GM23338 (cell line): ENCODE measurements around the gene NPC1. TPM values are rescaled to one million over a fixed set of nuclear protein-coding genes. Genes with fewer than 3 reads are reported as not detected.

Experiments used
- ATAC-seq: fragments of 200-7000 bp; cut with Tn5 transposase; 3 replicates; pipeline ENCODE4 v1.9.1; 2020
- DNase-seq: peaks from one replicate; pipeline ENCODE4 v3.0.0-alpha.2; 2015; ENCODE audit warnings: low spot score
- H2AFZ ChIP-seq: fragments of 200-600 bp; sonication (generic); 2 replicates; pipeline ENCODE4 v1.8.0; 2016; ENCODE audit warnings: antibody characterized with exemption, mild to moderate bottlenecking, moderate library complexity
- H3F3A ChIP-seq: fragments of 200-600 bp; sonication (generic); replicated peaks from 2 replicates; pipeline ENCODE4 v1.8.0; 2017; ENCODE audit warnings: antibody characterized with exemption, mixed run types, low read depth
- H3K27ac ChIP-seq: fragments of 200-600 bp; sonication (generic); 2 replicates; pipeline ENCODE4 v1.6.1; 2016; ENCODE audit warnings: low read depth
- H3K27me3 ChIP-seq: fragments of 200-600 bp; sonication (generic); 2 replicates; pipeline ENCODE4 v1.8.0; 2016; ENCODE audit warnings: mild to moderate bottlenecking, mixed run types, moderate library complexity; ENCODE audit not compliant: insufficient read depth
- H3K36me3 ChIP-seq: fragments of 200-600 bp; sonication (generic); 2 replicates; pipeline ENCODE4 v1.8.0; 2016; ENCODE audit warnings: mild to moderate bottlenecking; ENCODE audit not compliant: insufficient read depth
- H3K4me1 ChIP-seq: fragments of 200-600 bp; sonication (generic); 2 replicates; pipeline ENCODE4 v1.8.0; 2016; ENCODE audit warnings: mild to moderate bottlenecking, moderate library complexity; ENCODE audit not compliant: insufficient read depth
- H3K4me2 ChIP-seq: fragments of 200-600 bp; sonication (generic); 2 replicates; pipeline ENCODE4 v1.7.1; 2017; ENCODE audit warnings: mixed run types
- H3K4me3 ChIP-seq: fragments of 200-600 bp; sonication (generic); 2 replicates; pipeline ENCODE4 v1.6.1; 2016; ENCODE audit warnings: mixed run types
- H3K79me2 ChIP-seq: fragments of 200-600 bp; sonication (generic); replicated peaks from 2 replicates; pipeline ENCODE4 v1.8.0; 2017; ENCODE audit warnings: mild to moderate bottlenecking; ENCODE audit not compliant: insufficient read depth
- H3K9me2 ChIP-seq: fragments of 200-600 bp; sonication (generic); 2 replicates; pipeline ENCODE4 v1.8.0; 2017; ENCODE audit not compliant: insufficient read depth
- H4K20me1 ChIP-seq: fragments of 200-600 bp; sonication (generic); replicated peaks from 2 replicates; pipeline ENCODE4 v1.8.0; 2017; ENCODE audit warnings: mild to moderate bottlenecking; ENCODE audit not compliant: insufficient read depth
- H3K27ac Mint-ChIP-seq: 2 replicates; pipeline ENCODE4 v1.8.0; 2020; ENCODE audit warnings: inconsistent platforms, mild to moderate bottlenecking, moderate library complexity, mixed read lengths
- H3K27me3 Mint-ChIP-seq: 3 replicates; pipeline ENCODE4 v1.8.0; 2022; ENCODE audit warnings: low read depth, mild to moderate bottlenecking, moderate library complexity, mixed read lengths, inconsistent platforms; ENCODE audit not compliant: insufficient read depth, poor library complexity
- H3K36me3 Mint-ChIP-seq: 3 replicates; pipeline ENCODE4 v1.8.0; 2021; ENCODE audit warnings: low read depth, mild to moderate bottlenecking, inconsistent platforms, moderate library complexity, mixed read lengths
- H3K4me1 Mint-ChIP-seq: 3 replicates; pipeline ENCODE4 v1.8.0; 2020; ENCODE audit warnings: mild to moderate bottlenecking, inconsistent platforms, mixed read lengths
- H3K4me3 Mint-ChIP-seq: 3 replicates; pipeline ENCODE4 v1.8.0; 2021; ENCODE audit warnings: moderate library complexity, mild to moderate bottlenecking, inconsistent platforms, mixed read lengths
- H3K9me3 Mint-ChIP-seq: 3 replicates; pipeline ENCODE4 v1.8.0; 2020; ENCODE audit warnings: moderate library complexity, mild to moderate bottlenecking, inconsistent platforms, mixed read lengths
- CREB1 ChIP-seq: fragments of 250-450 bp; sonication (Bioruptor Pico); IDR thresholded peaks from 2 replicates; pipeline ENCODE4 v1.5.0; 2020; ENCODE audit warnings: low read depth, mild to moderate bottlenecking, moderate library complexity
- EZH2phosphoT487 ChIP-seq: fragments of 200-600 bp; sonication (generic); IDR thresholded peaks from one replicate; pipeline ENCODE4 v1.8.1; 2018; ENCODE audit warnings: antibody characterized with exemption; ENCODE audit not compliant: unreplicated experiment
- POLR2AphosphoS5 ChIP-seq: IDR thresholded peaks from 2 replicates; pipeline ENCODE4 v1.6.1; 2016; ENCODE audit warnings: antibody characterized with exemption, low read depth
- REST ChIP-seq: IDR thresholded peaks from one replicate; pipeline ENCODE4 v1.6.1; 2018; ENCODE audit warnings: antibody characterized with exemption; ENCODE audit not compliant: unreplicated experiment
- ZNF462 ChIP-seq: fragments of 250-450 bp; sonication (Bioruptor Pico); IDR thresholded peaks from 2 replicates; pipeline ENCODE4 v1.5.0; 2020; ENCODE audit warnings: mild to moderate bottlenecking, moderate library complexity
- polyA plus RNA-seq: library from polyadenylated mRNA; unstranded; fragments of >200 nt; fragmentation: Nextera tagmentation; extraction: Ambion mirVana; gene quantifications from 2 replicates; pipeline ENCODE4 v1.2.1, GENCODE V29; 2016
- total RNA-seq: library from RNA; depleted of rRNA; stranded (reverse); fragments of >200 nt; shearing (Covaris generic); gene quantifications from 2 replicates; pipeline ENCODE4 v1.2.3, GENCODE V29; 2014

Gene NPC1
- total and polyA plus RNA-seq, 2 experiments from 2014 or later, result 18.4 to 45.1 TPM

- TF ChIP-seq ZNF462 (CRISPR knock-in tag), result no peak
- TF ChIP-seq REST, result no peak
- no peak for TF ChIP-seq POLR2AphosphoS5
Measured at GRCh38 chr18:23556145-23556780, 30.0 kb downstream of the NPC1 start (continued).

- no peak for TF ChIP-seq EZH2phosphoT487
- no peak for TF ChIP-seq CREB1 (CRISPR knock-in tag)
- no peak overlapping the region for H3K4me2 ChIP-seq
- H3F3A ChIP-seq, result no peaks in the 10 kb centered on the region
Measured at GRCh38 chr18:23553887-23554286, 32.4 kb downstream of the NPC1 start.

More at GRCh38 chr18:23553887-23554286, 32.4 kb downstream of the NPC1 start:
- no peaks in the 10 kb centered on the region for H3K27me3 Mint-ChIP-seq
- ATAC-seq (no peak), DNase-seq (no peak)
- peaks cover 37% of the 10 kb centered on the region for H3K36me3 Mint-ChIP-seq
- H3K27me3 ChIP-seq, result no peaks in the 10 kb centered on the region
- H3K9me3 Mint-ChIP-seq, result no peaks in the 10 kb centered on the region; the same call in 2 of the 3 replicates
- H3K4me3 ChIP-seq, result no peak overlapping the region
- peaks cover 44% of the 10 kb centered on the region for H3K36me3 ChIP-seq
- H3K4me1 ChIP-seq, result no peaks in the 10 kb centered on the region
- H2AFZ ChIP-seq, result no peak overlapping the region
- H3K4me1 Mint-ChIP-seq, result no peaks in the 10 kb centered on the region
- no peaks in the 10 kb centered on the region for H3K9me2 ChIP-seq
- H3K79me2 ChIP-seq, result no peaks in the 10 kb centered on the region; the same call in 1 of the 2 replicates
- no peak overlapping the region for H3K27ac ChIP-seq
- no peak overlapping the region for H3K4me3 Mint-ChIP-seq
- peaks cover 9% of the 10 kb centered on the region; the same call in 1 of the 2 replicates for H4K20me1 ChIP-seq
- no peak overlapping the region for H3K27ac Mint-ChIP-seq
